Measurements from ENCODE around the gene ZNF574. TPM values are rescaled to one million over a fixed set of nuclear protein-coding genes. Genes with fewer than 3 reads are reported as not detected.

ZNF574 gene
- polyA plus RNA-seq, 3 donors: 3.3 to 9.6 (median 4.9) TPM

DNA sequence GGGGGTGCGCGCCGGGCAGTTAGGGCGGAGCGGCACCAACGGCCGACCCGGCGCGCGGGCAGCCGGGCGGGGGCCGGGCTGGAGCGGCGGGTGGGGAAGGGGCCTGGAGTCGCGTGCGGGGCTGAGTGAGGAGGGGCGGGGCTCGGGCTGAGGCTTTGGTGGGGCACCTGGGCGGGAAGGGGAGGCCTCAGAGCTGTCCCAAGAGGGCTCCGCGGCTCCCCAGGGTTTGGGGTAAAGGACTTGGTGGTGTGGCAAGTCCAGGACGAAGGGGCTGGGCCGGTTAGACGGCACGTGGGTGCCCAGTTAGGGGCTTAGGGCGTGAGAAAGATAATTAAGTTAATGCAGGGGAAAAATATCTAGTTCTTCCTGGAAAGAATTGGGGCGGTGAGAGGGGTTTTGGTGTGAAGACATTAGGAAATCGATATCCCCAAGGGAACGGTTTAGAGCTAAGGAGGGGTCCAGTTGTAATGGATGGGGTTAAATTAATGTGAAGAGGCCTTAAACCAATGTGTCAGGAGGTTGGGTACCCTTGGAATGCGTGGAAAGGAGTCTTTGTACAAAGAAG, 496 bp downstream of the ZNF574 start:
- peak overlapping the region; percentile 89 for H3K4me2 ChIP-seq (replicated peaks; ENCODE audit: extremely low read depth, low read length, poor library complexity, severe bottlenecking)
- H3K4me1 ChIP-seq (ENCODE audit: control insufficient read depth in 1 of 2, insufficient read depth in 2 of 2, low read length in 2 of 2): peaks cover 17 to 25% of the 10 kb centered on the region in 2 donors
- peaks cover 44% of the 10 kb centered on the region for H3K79me2 ChIP-seq (ENCODE audit: insufficient read depth, low read length)
- peak overlapping the region; percentile 88 for H3K9ac ChIP-seq (ENCODE audit: insufficient read depth, low read length, poor library complexity, severe bottlenecking)
- Mint-ChIP-seq H3K36me3 (peaks cover 32 to 35% of the 10 kb centered on the region in 2 donors), H3K4me3 (peak overlapping the region; percentile 82 to 96), H3K27me3 (ENCODE audit: low read depth in 3 of 3) (peaks cover 0 to 4% (median 3%) of the 10 kb centered on the region in 3 donors), H3K27ac (peak overlapping the region; percentile 50 to 100 (median 90)), H3K9me3 (peaks cover 0 to 3% (median 0%) of the 10 kb centered on the region in 7 donors), H3K4me1 (peaks cover 30% of the 10 kb centered on the region)
- H3K36me3 ChIP-seq (replicated peaks in 1 of 2; ENCODE audit: control insufficient read depth in 1 of 2, insufficient read depth in 2 of 2, low read length in 2 of 2): peaks cover 32 to 33% of the 10 kb centered on the region in 2 donors
- peak overlapping the region in 1 of 2 donors; percentile 97 for H3K27ac ChIP-seq (ENCODE audit: low read depth in 1 of 2, low read length in 2 of 2)
- no peak for DNase-seq
- peak overlapping the region; percentile 83 for H2AFZ ChIP-seq (ENCODE audit: insufficient read depth, low read depth, low read length, poor library complexity, severe bottlenecking)
- peak overlapping the region; percentile 49 to 82 (median 65) for H3K4me3 ChIP-seq (replicated peaks in 1 of 3; ENCODE audit: low read depth in 2 of 3, low read length in 3 of 3)
- no peaks in the 10 kb centered on the region for H3K27me3 ChIP-seq (ENCODE audit: control insufficient read depth in 2 of 2, insufficient read depth in 2 of 2, low read length in 2 of 2)
- intact Hi-C loops (cut with micrococcal nuclease): no loop called here
- 0% methylated on average over 28 of the region's 33 CpGs for WGBS (ENCODE audit: insufficient coverage)
- TF ChIP-seq, protein P1, sequence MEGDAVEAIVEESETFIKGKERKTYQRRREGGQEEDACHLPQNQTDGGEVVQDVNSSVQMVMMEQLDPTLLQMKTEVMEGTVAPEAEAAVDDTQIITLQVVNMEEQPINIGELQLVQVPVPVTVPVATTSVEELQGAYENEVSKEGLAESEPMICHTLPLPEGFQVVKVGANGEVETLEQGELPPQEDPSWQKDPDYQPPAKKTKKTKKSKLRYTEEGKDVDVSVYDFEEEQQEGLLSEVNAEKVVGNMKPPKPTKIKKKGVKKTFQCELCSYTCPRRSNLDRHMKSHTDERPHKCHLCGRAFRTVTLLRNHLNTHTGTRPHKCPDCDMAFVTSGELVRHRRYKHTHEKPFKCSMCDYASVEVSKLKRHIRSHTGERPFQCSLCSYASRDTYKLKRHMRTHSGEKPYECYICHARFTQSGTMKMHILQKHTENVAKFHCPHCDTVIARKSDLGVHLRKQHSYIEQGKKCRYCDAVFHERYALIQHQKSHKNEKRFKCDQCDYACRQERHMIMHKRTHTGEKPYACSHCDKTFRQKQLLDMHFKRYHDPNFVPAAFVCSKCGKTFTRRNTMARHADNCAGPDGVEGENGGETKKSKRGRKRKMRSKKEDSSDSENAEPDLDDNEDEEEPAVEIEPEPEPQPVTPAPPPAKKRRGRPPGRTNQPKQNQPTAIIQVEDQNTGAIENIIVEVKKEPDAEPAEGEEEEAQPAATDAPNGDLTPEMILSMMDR (IDR thresholded peaks at IDR 0.05): no peak
- no peaks in the 10 kb centered on the region for H3K9me3 ChIP-seq (replicated peaks in 1 of 2; ENCODE audit: control insufficient read depth in 1 of 2, insufficient read depth in 1 of 2, low read length in 2 of 2)
- peaks cover 46% of the 10 kb centered on the region for H4K20me1 ChIP-seq (ENCODE audit: insufficient read depth, low read length)

DNA sequence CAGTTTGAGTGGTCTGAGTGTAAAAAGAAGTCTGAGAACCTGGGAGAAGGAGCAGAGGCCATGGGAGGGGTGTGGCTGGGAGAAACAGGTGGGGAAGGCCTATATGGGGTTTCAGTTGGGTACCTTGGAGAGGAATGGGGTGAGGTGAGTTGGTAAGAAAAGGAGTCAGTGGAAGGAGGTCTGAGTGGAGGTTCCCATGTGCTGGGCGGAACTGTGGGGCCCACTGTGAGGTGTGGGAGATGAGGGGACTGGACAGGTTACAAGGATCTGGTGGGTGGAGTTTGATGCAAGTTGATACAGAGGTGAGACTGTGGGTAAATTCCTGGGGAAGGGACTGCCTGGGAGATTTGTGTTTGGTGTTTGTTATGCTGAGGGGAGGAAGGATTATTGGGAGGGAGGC, 2.1 kb downstream of the ZNF574 start:
- Mint-ChIP-seq H3K27me3 (ENCODE audit: low read depth in 3 of 3) (peaks cover 0 to 4% (median 3%) of the 10 kb centered on the region in 3 donors), H3K27ac (peak overlapping the region in 5 of 7 donors; percentile 0 to 56 (median 10)), H3K36me3 (peaks cover 32 to 46% of the 10 kb centered on the region in 2 donors), H3K9me3 (peaks cover 0 to 2% (median 0%) of the 10 kb centered on the region in 7 donors), H3K4me1 (peaks cover 31% of the 10 kb centered on the region), H3K4me3 (no peak overlapping the region)
- Histone ChIP-seq H3K36me3 (replicated peaks in 1 of 2; ENCODE audit: control insufficient read depth in 1 of 2, insufficient read depth in 2 of 2, low read length in 2 of 2) (peaks cover 35 to 43% of the 10 kb centered on the region in 2 donors), H3K9me3 (replicated peaks in 1 of 2; ENCODE audit: control insufficient read depth in 1 of 2, insufficient read depth in 1 of 2, low read length in 2 of 2) (no peaks in the 10 kb centered on the region), H3K4me1 (ENCODE audit: control insufficient read depth in 1 of 2, insufficient read depth in 2 of 2, low read length in 2 of 2) (peaks cover 17 to 25% of the 10 kb centered on the region in 2 donors), H4K20me1 (ENCODE audit: insufficient read depth, low read length) (peaks cover 53% of the 10 kb centered on the region), H3K4me2 (replicated peaks; ENCODE audit: extremely low read depth, low read length, poor library complexity, severe bottlenecking) (no peak overlapping the region), H3K9ac (ENCODE audit: insufficient read depth, low read length, poor library complexity, severe bottlenecking) (no peak overlapping the region), H3K79me2 (ENCODE audit: insufficient read depth, low read length) (peaks cover 44% of the 10 kb centered on the region), H3K27me3 (ENCODE audit: control insufficient read depth in 2 of 2, insufficient read depth in 2 of 2, low read length in 2 of 2) (no peaks in the 10 kb centered on the region), H3K27ac (ENCODE audit: low read depth in 1 of 2, low read length in 2 of 2) (peak overlapping the region in 1 of 2 donors; percentile 97), H2AFZ (ENCODE audit: insufficient read depth, low read depth, low read length, poor library complexity, severe bottlenecking) (no peak overlapping the region), H3K4me3 (replicated peaks in 1 of 3; ENCODE audit: low read depth in 2 of 3, low read length in 3 of 3) (no peak overlapping the region)
- DNase-seq: no peak
- WGBS (ENCODE audit: insufficient coverage): 100% methylated on average over 1 of the region's 1 CpG
- intact Hi-C loops (cut with micrococcal nuclease): no loop called here
- TF ChIP-seq, protein P1 (IDR thresholded peaks at IDR 0.05): no peak

Measured in CD14-positive monocyte (primary cell).